Spleen (tissue), 7 donors: ENCODE measurements around the gene STXBP4.

Experiments used
- POLR2A ChIP-seq, 3 donors: fragments of 450-650 bp; IDR thresholded peaks; one replicate each; pipeline ENCODE4 v1.5.1; 2017; ENCODE audit warnings: antibody characterized with exemption in 3 of 3, mild to moderate bottlenecking in 1 of 3
- POLR2AphosphoS5 ChIP-seq, 3 donors: sonication (generic); formaldehyde crosslinking; IDR thresholded peaks; one replicate each; pipeline ENCODE4 v1.5.1; 2017; ENCODE audit warnings: antibody characterized with exemption in 3 of 3
- TF ChIP-seq, protein P1 (sequence below), 11 experiments: fragments of 200-600 bp in 7 of 11; fragments of 450-650 bp in 4 of 11; sonication (generic) in 4 of 11; IDR thresholded peaks in 8 of 11; conservative IDR thresholded peaks in 3 of 11; 1 replicate in 7 of 11; 2 replicates in 4 of 11; pipeline versions ENCODE4 v1.4.0 to v1.8.0; 2016 to 2021; ENCODE audit warnings: antibody characterized with exemption in 11 of 11, inconsistent platforms in 4 of 11, mild to moderate bottlenecking in 1 of 11
- donor health status: DM: no; HTN: no; CAD: no; lungs with moderate emphysema.
- donor health status: DM: no; HTN: no; CAD: no.
- donor health status: DM: no; HTN: no; CAD: no.

DNA sequence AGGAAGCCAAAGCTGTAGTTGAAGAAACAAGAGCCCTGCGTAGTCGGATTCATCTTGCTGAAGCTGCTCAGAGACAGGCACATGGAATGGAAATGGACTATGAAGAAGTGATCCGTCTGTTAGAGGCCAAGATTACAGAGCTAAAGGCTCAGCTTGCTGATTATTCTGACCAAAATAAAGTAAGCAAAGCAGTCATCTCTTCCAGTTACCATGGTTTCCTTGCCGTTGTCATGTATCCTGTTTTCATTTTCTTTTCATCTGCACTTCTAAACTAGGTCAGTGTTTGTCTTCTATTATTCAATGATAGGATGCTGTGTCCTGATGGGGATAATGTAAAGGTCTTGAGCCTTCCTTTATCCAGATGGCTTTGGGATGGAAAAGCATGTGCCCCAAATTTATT is 104.3 kb downstream of the STXBP4 start:
- TF ChIP-seq POLR2A (IDR thresholded peaks at IDR 0.05): no peak
- TF ChIP-seq, protein P1, sequence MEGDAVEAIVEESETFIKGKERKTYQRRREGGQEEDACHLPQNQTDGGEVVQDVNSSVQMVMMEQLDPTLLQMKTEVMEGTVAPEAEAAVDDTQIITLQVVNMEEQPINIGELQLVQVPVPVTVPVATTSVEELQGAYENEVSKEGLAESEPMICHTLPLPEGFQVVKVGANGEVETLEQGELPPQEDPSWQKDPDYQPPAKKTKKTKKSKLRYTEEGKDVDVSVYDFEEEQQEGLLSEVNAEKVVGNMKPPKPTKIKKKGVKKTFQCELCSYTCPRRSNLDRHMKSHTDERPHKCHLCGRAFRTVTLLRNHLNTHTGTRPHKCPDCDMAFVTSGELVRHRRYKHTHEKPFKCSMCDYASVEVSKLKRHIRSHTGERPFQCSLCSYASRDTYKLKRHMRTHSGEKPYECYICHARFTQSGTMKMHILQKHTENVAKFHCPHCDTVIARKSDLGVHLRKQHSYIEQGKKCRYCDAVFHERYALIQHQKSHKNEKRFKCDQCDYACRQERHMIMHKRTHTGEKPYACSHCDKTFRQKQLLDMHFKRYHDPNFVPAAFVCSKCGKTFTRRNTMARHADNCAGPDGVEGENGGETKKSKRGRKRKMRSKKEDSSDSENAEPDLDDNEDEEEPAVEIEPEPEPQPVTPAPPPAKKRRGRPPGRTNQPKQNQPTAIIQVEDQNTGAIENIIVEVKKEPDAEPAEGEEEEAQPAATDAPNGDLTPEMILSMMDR (IDR thresholded peaks at IDR 0.05 in 8 of 11, conservative IDR thresholded peaks at IDR 0.05 in 3 of 11): no peak
- no peak for TF ChIP-seq POLR2AphosphoS5 (IDR thresholded peaks at IDR 0.05)
